Body of pancreas (tissue), 4 donors: ENCODE data around the gene TANC1. TPM values are rescaled to one million over a fixed set of nuclear protein-coding genes. Genes with fewer than 3 reads are reported as not detected.

Source experiments
- ATAC-seq: fragments of 150-250 bp; one replicate; pipeline ENCODE4 v1.9.1; 2016
- DNase-seq, 4 donors: peaks; one replicate each; pipeline ENCODE4 v3.0.0-alpha.2; 2019
- H3K27ac ChIP-seq, 4 donors: fragments of 200-600 bp; sonication (generic); 1 replicate in 3 of 4; 2 replicates in 1 of 4; pipeline versions ENCODE4 v1.5.1 to v1.6.1; 2016 to 2019; ENCODE audit warnings: mild to moderate bottlenecking in 1 of 4, mixed read lengths in 1 of 4, moderate library complexity in 1 of 4
- H3K27me3 ChIP-seq, 2 donors: fragments of 200-600 bp; sonication (generic); one replicate each; pipeline ENCODE4 v1.6.0; 2016; ENCODE audit warnings: mild to moderate bottlenecking in 1 of 2
- H3K36me3 ChIP-seq, 2 donors: fragments of 200-600 bp; sonication (generic); replicated peaks in 1 of 2; 2 replicates each; pipeline ENCODE4 v1.5.1; 2016; ENCODE audit warnings: low read depth in 2 of 2; ENCODE audit not compliant: insufficient read depth in 1 of 2
- H3K4me1 ChIP-seq: fragments of 200-600 bp; sonication (generic); one replicate; pipeline ENCODE4 v1.6.0; 2016
- H3K4me3 ChIP-seq, 2 donors: fragments of 200-600 bp; sonication (generic); 1 replicate in 1 of 2; 2 replicates in 1 of 2; pipeline ENCODE4 v1.5.1; 2016 to 2019
- H3K9me3 ChIP-seq, 3 donors: fragments of 200-600 bp; sonication (generic); 1 replicate in 2 of 3; 2 replicates in 1 of 3; pipeline ENCODE4 v1.5.1; 2016
- POLR2A ChIP-seq, 3 donors: fragments of 450-650 bp; IDR thresholded peaks; one replicate each; pipeline ENCODE4 v1.6.1; 2016; ENCODE audit warnings: antibody characterized with exemption in 3 of 3, mild to moderate bottlenecking in 2 of 3
- WGBS, 2 donors: methylation state at CpG; one replicate each; pipeline ENCODE4 v1.1.5; 2017; 5-methylcytosine and 5-hydroxymethylcytosine counted together
- intact Hi-C: fragments of 100-400 bp; cut with DNase I; formaldehyde crosslinking; loops from one replicate; pipeline ENCODE4 v1.15.1; 2023
- total RNA-seq, 2 donors: library from RNA; depleted of rRNA; stranded (reverse); fragments of >200 nt; gene quantifications; one replicate each; pipeline ENCODE4 v1.1.0, GENCODE V29; 2016
- TF ChIP-seq, protein P1 (sequence below), 7 experiments: fragments of 450-650 bp in 4 of 7; fragments of 200-600 bp in 3 of 7; sonication (generic) in 3 of 7; IDR thresholded peaks; one replicate each; pipeline ENCODE4 v1.5.1; 2016 to 2019; ENCODE audit warnings: antibody characterized with exemption in 7 of 7

The TANC1 gene
- total RNA-seq, 2 donors from 2014 or later, result 23.1 to 23.3 TPM

DNA sequence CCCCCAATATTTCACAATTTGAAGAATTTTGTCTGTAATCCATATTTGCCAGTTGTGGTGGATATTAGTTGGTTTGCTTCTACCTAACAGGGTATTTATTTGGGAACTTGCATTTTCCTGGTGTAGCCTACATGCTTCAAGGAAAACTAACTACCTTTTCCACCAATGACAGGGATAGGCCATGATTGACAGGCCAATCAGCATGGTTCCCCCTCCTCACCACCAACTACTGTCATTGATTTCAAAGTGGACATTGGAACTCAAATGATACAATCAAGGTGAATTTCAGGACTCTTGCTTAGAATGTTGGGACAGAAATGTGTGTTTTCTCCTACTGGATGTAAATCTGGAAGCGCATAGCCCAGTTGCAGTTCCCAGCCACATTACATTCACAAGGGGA is 10.1 kb upstream of the TANC1 start:
- Histone ChIP-seq H3K27ac (no peak overlapping the region), H3K9me3 (no peaks in the 10 kb centered on the region), H3K4me3 (no peak overlapping the region), H3K27me3 (no peaks in the 10 kb centered on the region), H3K36me3 (no peaks in the 10 kb centered on the region), H3K4me1 (peaks cover 14% of the 10 kb centered on the region)
- DNase-seq (no peak), ATAC-seq (no peak)
- WGBS, 2 donors, result 94 to 100% methylated on average over 1 of the region's 1 CpG
- intact Hi-C loops, result no loop called here
- TF ChIP-seq, protein P1, sequence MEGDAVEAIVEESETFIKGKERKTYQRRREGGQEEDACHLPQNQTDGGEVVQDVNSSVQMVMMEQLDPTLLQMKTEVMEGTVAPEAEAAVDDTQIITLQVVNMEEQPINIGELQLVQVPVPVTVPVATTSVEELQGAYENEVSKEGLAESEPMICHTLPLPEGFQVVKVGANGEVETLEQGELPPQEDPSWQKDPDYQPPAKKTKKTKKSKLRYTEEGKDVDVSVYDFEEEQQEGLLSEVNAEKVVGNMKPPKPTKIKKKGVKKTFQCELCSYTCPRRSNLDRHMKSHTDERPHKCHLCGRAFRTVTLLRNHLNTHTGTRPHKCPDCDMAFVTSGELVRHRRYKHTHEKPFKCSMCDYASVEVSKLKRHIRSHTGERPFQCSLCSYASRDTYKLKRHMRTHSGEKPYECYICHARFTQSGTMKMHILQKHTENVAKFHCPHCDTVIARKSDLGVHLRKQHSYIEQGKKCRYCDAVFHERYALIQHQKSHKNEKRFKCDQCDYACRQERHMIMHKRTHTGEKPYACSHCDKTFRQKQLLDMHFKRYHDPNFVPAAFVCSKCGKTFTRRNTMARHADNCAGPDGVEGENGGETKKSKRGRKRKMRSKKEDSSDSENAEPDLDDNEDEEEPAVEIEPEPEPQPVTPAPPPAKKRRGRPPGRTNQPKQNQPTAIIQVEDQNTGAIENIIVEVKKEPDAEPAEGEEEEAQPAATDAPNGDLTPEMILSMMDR (IDR thresholded peaks at IDR 0.05), result no peak
- no peak for TF ChIP-seq POLR2A (IDR thresholded peaks at IDR 0.05)

DNA sequence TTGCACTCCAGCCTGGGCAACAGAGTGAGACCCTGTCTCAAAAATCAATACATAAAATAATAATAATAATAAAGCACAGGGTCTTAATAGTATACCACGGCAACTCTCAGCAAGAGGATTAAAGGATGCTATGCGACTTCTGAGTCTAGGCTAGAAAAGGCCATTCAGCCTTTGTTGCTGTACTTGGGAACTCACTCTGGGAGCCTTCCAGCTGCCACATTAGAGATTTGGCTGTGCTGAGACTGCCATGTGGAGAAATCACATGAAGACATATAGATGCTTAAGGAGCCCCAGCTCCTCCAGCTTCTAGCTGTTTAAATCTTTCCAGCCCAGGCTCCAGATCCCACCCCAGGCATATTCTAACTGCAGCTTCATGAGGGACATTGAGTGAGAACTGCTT is 8.2 kb upstream of the TANC1 start:
- intact Hi-C loops, result no loop called here
- WGBS, 2 donors, result 65 to 100% methylated on average over 2 of the region's 2 CpGs
- H3K27me3 ChIP-seq, result no peaks in the 10 kb centered on the region
- H3K27ac ChIP-seq, result no peak overlapping the region
- DNase-seq (no peak), ATAC-seq (no peak)
- no peak overlapping the region for H3K4me3 ChIP-seq
- H3K4me1 ChIP-seq, result no peaks in the 10 kb centered on the region
- TF ChIP-seq, protein P1 (IDR thresholded peaks at IDR 0.05), result no peak
- no peak for TF ChIP-seq POLR2A (IDR thresholded peaks at IDR 0.05)
- no peaks in the 10 kb centered on the region for H3K9me3 ChIP-seq
- no peaks in the 10 kb centered on the region for H3K36me3 ChIP-seq

DNA sequence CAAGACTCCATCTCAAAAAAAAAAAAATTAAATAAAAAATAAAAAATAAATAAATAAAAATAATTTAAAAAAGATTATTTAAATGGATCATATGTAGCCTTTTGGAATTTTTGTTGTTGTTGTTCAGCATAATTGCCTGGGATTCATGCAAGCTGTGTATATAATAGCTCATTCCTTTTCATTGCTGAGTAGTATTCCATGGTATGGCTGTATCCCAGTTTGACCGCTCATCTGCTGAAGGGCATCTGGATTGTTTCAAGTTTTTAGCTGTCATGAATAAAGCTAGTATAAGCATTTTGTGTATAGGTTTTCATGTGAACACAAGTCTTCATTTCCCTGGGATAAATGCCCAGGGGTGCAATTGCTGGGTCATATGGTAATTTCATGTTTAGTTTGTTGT is 6.4 kb upstream of the TANC1 start:
- WGBS, 2 donors, result 92 to 100% methylated on average over 1 of the region's 1 CpG
- intact Hi-C loops, result no loop called here
- no peak overlapping the region for H3K27ac ChIP-seq
- no peak for ATAC-seq
- TF ChIP-seq, protein P1 (IDR thresholded peaks at IDR 0.05), result no peak
- no peak for TF ChIP-seq POLR2A (IDR thresholded peaks at IDR 0.05)
- no peak for DNase-seq
- no peak overlapping the region for H3K4me3 ChIP-seq
- H3K4me1 ChIP-seq, result peaks cover under 1% of the 10 kb centered on the region
- H3K9me3 ChIP-seq, result no peaks in the 10 kb centered on the region
- no peaks in the 10 kb centered on the region for H3K27me3 ChIP-seq
- H3K36me3 ChIP-seq, result no peaks in the 10 kb centered on the region

DNA sequence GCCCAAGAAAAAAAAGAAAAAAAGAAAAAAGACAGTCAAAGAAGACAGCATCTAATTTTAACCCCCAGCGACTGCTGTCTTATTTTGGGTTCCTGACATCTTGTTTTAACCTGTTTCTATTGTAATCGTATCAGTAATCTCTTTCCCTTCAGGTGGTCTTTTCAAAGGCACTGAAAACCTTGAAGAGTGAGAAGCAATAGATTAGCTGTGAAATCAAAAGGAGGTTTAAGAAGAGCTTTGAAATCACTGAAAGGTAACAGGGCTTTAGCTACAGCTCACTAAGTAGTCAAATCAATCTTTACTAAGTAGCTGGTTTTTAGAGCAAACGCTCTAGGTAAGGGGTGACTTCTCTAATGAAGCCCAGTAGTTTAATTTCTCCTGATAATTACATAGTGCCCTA is 5.4 kb upstream of the TANC1 start:
- H3K27ac ChIP-seq, result no peak overlapping the region
- no peaks in the 10 kb centered on the region for H3K27me3 ChIP-seq
- ATAC-seq, result no peak
- no peak for DNase-seq
- no peak overlapping the region for H3K4me3 ChIP-seq
- TF ChIP-seq POLR2A (IDR thresholded peaks at IDR 0.05), result no peak
- TF ChIP-seq, protein P1 (IDR thresholded peaks at IDR 0.05), result no peak
- H3K4me1 ChIP-seq, result peaks cover 10% of the 10 kb centered on the region
- H3K36me3 ChIP-seq, result no peaks in the 10 kb centered on the region
- no peaks in the 10 kb centered on the region for H3K9me3 ChIP-seq
- intact Hi-C loops, result no loop called here
- 70 to 78% methylated on average over 3 of the region's 3 CpGs for WGBS, 2 donors

DNA sequence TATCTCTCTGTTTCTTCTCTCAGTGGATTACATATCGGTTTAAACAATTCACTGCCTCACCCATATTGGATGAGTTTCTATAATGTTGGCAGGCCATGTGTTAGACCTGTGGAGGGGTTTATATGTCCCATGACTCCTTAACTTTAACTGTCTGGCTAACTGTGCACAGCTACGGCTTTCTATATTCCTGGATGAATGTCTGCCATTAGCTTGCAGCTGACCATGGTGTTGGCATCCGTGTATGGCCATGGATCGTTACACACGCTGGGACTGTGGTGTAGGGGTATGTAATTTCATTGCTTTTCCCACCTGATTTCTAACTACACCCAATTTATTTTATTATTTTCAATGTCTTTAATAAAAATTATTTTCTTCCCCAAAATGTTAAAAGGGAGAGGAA is 3.3 kb upstream of the TANC1 start:
- Histone ChIP-seq H3K9me3 (no peaks in the 10 kb centered on the region), H3K36me3 (no peaks in the 10 kb centered on the region), H3K4me3 (no peak overlapping the region), H3K27me3 (no peaks in the 10 kb centered on the region), H3K4me1 (peaks cover 12% of the 10 kb centered on the region), H3K27ac (no peak overlapping the region)
- intact Hi-C loops, result no loop called here
- WGBS, 2 donors, result 89 to 90% methylated on average over 5 of the region's 5 CpGs
- ATAC-seq, result no peak
- no peak for TF ChIP-seq POLR2A (IDR thresholded peaks at IDR 0.05)
- TF ChIP-seq, protein P1 (IDR thresholded peaks at IDR 0.05), result no peak
- DNase-seq, result no peak
